ENCODE measurements around the gene PFDN4.

GRCh38 chr20:54255157-54255556 lies 47.3 kb downstream of the PFDN4 start:
- TF ChIP-seq POLR2A (IDR thresholded peaks at IDR 0.05; ENCODE audit: low read depth, low read length) (no peak), POLR2AphosphoS5 (IDR thresholded peaks at IDR 0.05; ENCODE audit: low read depth, low read length) (no peak), TAF1 (IDR thresholded peaks at IDR 0.05; ENCODE audit: borderline replicate concordance, low read depth, low read length) (no peak)
